ENCODE measurements around the gene WDFY3. TPM values are rescaled to one million over a fixed set of nuclear protein-coding genes. Genes with fewer than 3 reads are reported as not detected.

WDFY3 gene
- total and polyA plus RNA-seq, 9 of the 15 experiments (the other 6 are each of a cell fraction or from before 2014, with no cell fraction given), result 0.58 to 13.5 (median 9.4) TPM

DNA sequence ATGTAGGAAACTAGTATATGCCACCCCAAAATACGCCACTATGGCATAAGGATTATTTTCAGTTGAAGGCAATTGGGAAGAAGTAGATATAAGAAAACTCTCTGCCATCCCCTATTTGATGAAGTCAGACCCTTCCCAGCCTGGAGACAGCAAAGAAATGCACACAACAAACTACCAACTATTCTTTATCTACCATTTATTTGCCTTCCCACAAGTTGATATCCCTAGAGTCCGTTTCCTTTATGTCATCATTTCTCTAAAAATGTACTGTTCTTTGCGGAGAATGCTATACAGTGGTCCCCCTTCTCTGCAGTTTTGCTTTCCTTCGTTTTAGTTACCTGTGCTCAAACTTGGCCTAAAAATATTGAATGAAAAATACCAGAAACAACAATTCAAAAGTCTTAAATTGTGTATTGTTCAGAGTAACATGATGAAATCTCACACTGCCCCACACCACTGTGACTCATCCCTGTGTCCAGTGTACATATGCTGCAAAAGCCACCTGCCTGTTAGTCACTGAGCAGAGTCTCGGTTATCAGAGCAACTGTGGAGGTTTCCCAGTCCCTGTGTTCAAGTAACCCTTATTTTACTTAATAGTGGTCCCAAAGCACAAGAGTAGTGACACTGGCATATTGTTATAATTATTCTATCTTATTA is 152.3 kb downstream of the WDFY3 start (continued):
- TF ChIP-seq SOX6 (IDR thresholded peaks at IDR 0.05) (peak; percentile 79), ZNF224 (CRISPR knock-in tag; IDR thresholded peaks at IDR 0.05) (no peak), ZNF133 (CRISPR knock-in tag; IDR thresholded peaks at IDR 0.05) (no peak), MAZ (CRISPR knock-in tag; conservative IDR thresholded peaks at IDR 0.05 in 1 of 2, IDR thresholded peaks at IDR 0.05 in 1 of 2) (0 out of 4 replicates have a peak, but pooled peaks of 1 of the 2 experiments have one; percentile 14), ERF (CRISPR knock-in tag; IDR thresholded peaks at IDR 0.05) (no peak), OTX1 (CRISPR knock-in tag; IDR thresholded peaks at IDR 0.05) (no peak), NFIC (IDR thresholded peaks at IDR 0.05) (no peak), ZNF197 (CRISPR knock-in tag; IDR thresholded peaks at IDR 0.05; ENCODE audit: low read depth) (no peak), JUND (IDR thresholded peaks at IDR 0.05; ENCODE audit: borderline replicate concordance, low read depth, low read length) (peak; percentile 95), JUND (tag; IDR thresholded peaks at IDR 0.05; ENCODE audit: borderline replicate concordance, low read depth, low read length) (peak; percentile 94), EHMT2 (IDR thresholded peaks at IDR 0.05) (no peak), MCM7 (IDR thresholded peaks at IDR 0.05) (no peak), IRF2 (CRISPR knock-in tag; IDR thresholded peaks at IDR 0.05) (no peak), MCM2 (IDR thresholded peaks at IDR 0.05; ENCODE audit: low read depth) (no peak)
- TF ChIP-seq, protein P1, sequence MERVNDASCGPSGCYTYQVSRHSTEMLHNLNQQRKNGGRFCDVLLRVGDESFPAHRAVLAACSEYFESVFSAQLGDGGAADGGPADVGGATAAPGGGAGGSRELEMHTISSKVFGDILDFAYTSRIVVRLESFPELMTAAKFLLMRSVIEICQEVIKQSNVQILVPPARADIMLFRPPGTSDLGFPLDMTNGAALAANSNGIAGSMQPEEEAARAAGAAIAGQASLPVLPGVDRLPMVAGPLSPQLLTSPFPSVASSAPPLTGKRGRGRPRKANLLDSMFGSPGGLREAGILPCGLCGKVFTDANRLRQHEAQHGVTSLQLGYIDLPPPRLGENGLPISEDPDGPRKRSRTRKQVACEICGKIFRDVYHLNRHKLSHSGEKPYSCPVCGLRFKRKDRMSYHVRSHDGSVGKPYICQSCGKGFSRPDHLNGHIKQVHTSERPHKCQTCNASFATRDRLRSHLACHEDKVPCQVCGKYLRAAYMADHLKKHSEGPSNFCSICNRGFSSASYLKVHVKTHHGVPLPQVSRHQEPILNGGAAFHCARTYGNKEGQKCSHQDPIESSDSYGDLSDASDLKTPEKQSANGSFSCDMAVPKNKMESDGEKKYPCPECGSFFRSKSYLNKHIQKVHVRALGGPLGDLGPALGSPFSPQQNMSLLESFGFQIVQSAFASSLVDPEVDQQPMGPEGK (CRISPR knock-in tag; IDR thresholded peaks at IDR 0.05; ENCODE audit: borderline replicate concordance), result no peak
- TF ChIP-seq, protein P2, sequence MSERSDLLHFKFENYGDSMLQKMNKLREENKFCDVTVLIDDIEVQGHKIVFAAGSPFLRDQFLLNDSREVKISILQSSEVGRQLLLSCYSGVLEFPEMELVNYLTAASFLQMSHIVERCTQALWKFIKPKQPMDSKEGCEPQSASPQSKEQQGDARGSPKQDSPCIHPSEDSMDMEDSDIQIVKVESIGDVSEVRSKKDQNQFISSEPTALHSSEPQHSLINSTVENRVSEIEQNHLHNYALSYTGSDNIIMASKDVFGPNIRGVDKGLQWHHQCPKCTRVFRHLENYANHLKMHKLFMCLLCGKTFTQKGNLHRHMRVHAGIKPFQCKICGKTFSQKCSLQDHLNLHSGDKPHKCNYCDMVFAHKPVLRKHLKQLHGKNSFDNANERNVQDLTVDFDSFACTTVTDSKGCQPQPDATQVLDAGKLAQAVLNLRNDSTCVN (CRISPR knock-in tag; IDR thresholded peaks at IDR 0.05), result no peak
- TF ChIP-seq, protein P3, sequence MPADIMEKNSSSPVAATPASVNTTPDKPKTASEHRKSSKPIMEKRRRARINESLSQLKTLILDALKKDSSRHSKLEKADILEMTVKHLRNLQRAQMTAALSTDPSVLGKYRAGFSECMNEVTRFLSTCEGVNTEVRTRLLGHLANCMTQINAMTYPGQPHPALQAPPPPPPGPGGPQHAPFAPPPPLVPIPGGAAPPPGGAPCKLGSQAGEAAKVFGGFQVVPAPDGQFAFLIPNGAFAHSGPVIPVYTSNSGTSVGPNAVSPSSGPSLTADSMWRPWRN (IDR thresholded peaks at IDR 0.05; ENCODE audit: low read depth), result no peak
- TF ChIP-seq, protein P4, sequence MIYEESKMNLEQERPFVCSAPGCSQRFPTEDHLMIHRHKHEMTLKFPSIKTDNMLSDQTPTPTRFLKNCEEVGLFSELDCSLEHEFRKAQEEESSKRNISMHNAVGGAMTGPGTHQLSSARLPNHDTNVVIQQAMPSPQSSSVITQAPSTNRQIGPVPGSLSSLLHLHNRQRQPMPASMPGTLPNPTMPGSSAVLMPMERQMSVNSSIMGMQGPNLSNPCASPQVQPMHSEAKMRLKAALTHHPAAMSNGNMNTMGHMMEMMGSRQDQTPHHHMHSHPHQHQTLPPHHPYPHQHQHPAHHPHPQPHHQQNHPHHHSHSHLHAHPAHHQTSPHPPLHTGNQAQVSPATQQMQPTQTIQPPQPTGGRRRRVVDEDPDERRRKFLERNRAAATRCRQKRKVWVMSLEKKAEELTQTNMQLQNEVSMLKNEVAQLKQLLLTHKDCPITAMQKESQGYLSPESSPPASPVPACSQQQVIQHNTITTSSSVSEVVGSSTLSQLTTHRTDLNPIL (CRISPR knock-in tag; IDR thresholded peaks at IDR 0.05), result no peak
- TF ChIP-seq, protein P5, sequence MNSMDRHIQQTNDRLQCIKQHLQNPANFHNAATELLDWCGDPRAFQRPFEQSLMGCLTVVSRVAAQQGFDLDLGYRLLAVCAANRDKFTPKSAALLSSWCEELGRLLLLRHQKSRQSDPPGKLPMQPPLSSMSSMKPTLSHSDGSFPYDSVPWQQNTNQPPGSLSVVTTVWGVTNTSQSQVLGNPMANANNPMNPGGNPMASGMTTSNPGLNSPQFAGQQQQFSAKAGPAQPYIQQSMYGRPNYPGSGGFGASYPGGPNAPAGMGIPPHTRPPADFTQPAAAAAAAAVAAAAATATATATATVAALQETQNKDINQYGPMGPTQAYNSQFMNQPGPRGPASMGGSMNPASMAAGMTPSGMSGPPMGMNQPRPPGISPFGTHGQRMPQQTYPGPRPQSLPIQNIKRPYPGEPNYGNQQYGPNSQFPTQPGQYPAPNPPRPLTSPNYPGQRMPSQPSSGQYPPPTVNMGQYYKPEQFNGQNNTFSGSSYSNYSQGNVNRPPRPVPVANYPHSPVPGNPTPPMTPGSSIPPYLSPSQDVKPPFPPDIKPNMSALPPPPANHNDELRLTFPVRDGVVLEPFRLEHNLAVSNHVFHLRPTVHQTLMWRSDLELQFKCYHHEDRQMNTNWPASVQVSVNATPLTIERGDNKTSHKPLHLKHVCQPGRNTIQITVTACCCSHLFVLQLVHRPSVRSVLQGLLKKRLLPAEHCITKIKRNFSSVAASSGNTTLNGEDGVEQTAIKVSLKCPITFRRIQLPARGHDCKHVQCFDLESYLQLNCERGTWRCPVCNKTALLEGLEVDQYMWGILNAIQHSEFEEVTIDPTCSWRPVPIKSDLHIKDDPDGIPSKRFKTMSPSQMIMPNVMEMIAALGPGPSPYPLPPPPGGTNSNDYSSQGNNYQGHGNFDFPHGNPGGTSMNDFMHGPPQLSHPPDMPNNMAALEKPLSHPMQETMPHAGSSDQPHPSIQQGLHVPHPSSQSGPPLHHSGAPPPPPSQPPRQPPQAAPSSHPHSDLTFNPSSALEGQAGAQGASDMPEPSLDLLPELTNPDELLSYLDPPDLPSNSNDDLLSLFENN (IDR thresholded peaks at IDR 0.05; ENCODE audit: low read depth in 2 of 2, low read length in 2 of 2), result no peak
